Prostate gland (tissue), 2 donors: ENCODE data around the gene OR8B12. TPM values are rescaled to one million over a fixed set of nuclear protein-coding genes. Genes with fewer than 3 reads are reported as not detected.
"Not testable (repeated sequence)": the region's sequence is repeated elsewhere in the genome, so short reads cannot be mapped to it uniquely, and the experiment has no call there.

Experiments
- DNase-seq: peaks from one replicate; pipeline ENCODE4 v3.0.0-alpha.2; 2019; ENCODE audit warnings: low spot score
- H3K27ac ChIP-seq, 2 donors: fragments of 200-600 bp; sonication (generic); 2 replicates each; pipeline ENCODE4 v1.5.1; 2017 to 2019
- H3K27me3 ChIP-seq: fragments of 200-600 bp; sonication (generic); replicated peaks from 2 replicates; pipeline ENCODE4 v1.5.1; 2019; ENCODE audit not compliant: insufficient read depth
- H3K36me3 ChIP-seq, 2 donors: fragments of 200-600 bp; sonication (generic); 1 replicate in 1 of 2; 2 replicates in 1 of 2; pipeline versions ENCODE4 v1.5.1 to v1.8.1; 2017 to 2019
- H3K4me1 ChIP-seq: fragments of 200-600 bp; sonication (generic); replicated peaks from 2 replicates; pipeline ENCODE4 v1.5.1; 2019
- H3K4me3 ChIP-seq, 2 donors: fragments of 200-600 bp; sonication (generic); 2 replicates each; pipeline ENCODE4 v1.5.1; 2017 to 2019
- H3K9me3 ChIP-seq: fragments of 200-600 bp; sonication (generic); 2 replicates; pipeline ENCODE4 v1.5.1; 2017
- POLR2A ChIP-seq: fragments of 450-650 bp; IDR thresholded peaks from one replicate; pipeline ENCODE4 v1.6.1; 2016; ENCODE audit warnings: antibody characterized with exemption, mild to moderate bottlenecking
- POLR2AphosphoS5 ChIP-seq: sonication (generic); formaldehyde crosslinking; IDR thresholded peaks from one replicate; pipeline ENCODE4 v1.6.1; 2017; ENCODE audit warnings: antibody characterized with exemption
- WGBS: methylation state at CpG from one replicate; pipeline ENCODE4 v1.1.5; 2018; 5-methylcytosine and 5-hydroxymethylcytosine counted together
- intact Hi-C: fragments of 100-400 bp; cut with DNase I; formaldehyde crosslinking; loops from one replicate; pipeline ENCODE4 v1.14.2; 2022
- total RNA-seq, 2 donors: library from RNA; depleted of rRNA; stranded (reverse); fragments of >200 nt; gene quantifications; one replicate each; pipeline ENCODE4 v1.1.0, GENCODE V29; 2016
- TF ChIP-seq, protein P1 (sequence below), 4 experiments: fragments of 200-600 bp in 2 of 4; fragments of 450-650 bp in 2 of 4; sonication (generic) in 2 of 4; IDR thresholded peaks; 1 replicate in 3 of 4; 2 replicates in 1 of 4; pipeline ENCODE4 v1.5.1; 2016 to 2019; ENCODE audit warnings: antibody characterized with exemption in 4 of 4, mild to moderate bottlenecking in 2 of 4, moderate library complexity in 2 of 4

The OR8B12 gene
- total RNA-seq, 2 donors from 2014 or later, result not detected

DNA sequence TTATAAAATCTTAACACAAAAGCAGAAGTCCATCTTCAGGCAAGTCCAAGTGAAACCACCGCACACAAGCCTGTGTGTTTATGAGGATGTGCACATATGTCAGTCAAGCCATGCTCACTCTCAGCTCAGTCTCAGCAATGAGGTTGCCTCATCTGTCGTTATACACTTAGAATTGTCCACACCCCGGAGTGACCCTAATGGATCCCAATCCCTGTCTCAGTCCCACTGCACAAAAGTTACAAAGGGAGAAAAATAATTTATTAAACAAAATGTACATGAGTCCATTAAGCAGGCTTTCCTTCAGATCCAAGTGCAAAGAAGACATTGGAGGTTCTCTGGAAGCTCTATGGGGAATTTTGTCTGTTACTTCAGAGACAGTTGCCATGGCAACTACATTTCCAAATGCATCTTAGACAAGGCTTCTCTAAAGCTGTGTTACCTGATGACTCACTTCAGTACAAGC, 24.4 kb downstream of the OR8B12 start:
- TF ChIP-seq, protein P1, sequence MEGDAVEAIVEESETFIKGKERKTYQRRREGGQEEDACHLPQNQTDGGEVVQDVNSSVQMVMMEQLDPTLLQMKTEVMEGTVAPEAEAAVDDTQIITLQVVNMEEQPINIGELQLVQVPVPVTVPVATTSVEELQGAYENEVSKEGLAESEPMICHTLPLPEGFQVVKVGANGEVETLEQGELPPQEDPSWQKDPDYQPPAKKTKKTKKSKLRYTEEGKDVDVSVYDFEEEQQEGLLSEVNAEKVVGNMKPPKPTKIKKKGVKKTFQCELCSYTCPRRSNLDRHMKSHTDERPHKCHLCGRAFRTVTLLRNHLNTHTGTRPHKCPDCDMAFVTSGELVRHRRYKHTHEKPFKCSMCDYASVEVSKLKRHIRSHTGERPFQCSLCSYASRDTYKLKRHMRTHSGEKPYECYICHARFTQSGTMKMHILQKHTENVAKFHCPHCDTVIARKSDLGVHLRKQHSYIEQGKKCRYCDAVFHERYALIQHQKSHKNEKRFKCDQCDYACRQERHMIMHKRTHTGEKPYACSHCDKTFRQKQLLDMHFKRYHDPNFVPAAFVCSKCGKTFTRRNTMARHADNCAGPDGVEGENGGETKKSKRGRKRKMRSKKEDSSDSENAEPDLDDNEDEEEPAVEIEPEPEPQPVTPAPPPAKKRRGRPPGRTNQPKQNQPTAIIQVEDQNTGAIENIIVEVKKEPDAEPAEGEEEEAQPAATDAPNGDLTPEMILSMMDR (IDR thresholded peaks at IDR 0.05), result no peak
- TF ChIP-seq POLR2A, result no peak
- TF ChIP-seq POLR2AphosphoS5, result no peak
- Histone ChIP-seq H3K9me3 (no peaks in the 10 kb centered on the region), H3K27me3 (no peaks in the 10 kb centered on the region), H3K27ac (no peak overlapping the region), H3K4me3 (no peak overlapping the region), H3K36me3 (no peaks in the 10 kb centered on the region), H3K4me1 (no peaks in the 10 kb centered on the region)
- intact Hi-C loops, result no loop called here
- 87% methylated on average over 3 of the region's 3 CpGs for WGBS
- no peak for DNase-seq

DNA sequence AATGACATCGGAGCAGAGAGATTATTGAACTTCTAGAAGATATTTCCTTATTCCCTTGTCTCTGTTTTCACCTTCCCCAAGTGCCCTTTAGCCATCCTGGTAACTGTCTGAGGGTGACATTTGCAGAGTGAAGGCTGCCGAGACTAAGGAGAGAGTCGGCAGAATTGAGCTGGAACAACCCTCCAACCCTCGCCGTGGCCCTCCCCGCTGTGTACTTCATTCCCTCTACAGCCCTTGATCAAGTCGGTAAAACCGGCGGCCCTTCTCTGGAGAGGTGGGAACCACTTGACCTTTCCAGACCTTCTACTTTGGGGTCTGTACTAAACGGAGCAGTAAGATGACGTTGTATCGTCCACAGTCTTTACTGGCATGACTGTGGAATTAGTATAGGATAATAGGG, 26.1 kb downstream of the OR8B12 start:
- 84% methylated on average over 12 of the region's 12 CpGs for WGBS
- H3K27ac ChIP-seq, result no peak overlapping the region
- no peak for DNase-seq
- intact Hi-C loops, result no loop called here
- no peaks in the 10 kb centered on the region for H3K4me1 ChIP-seq
- TF ChIP-seq, protein P1 (IDR thresholded peaks at IDR 0.05), result no peak
- TF ChIP-seq POLR2A, result no peak
- H3K27me3 ChIP-seq, result no peaks in the 10 kb centered on the region
- H3K4me3 ChIP-seq, result no peak overlapping the region
- H3K9me3 ChIP-seq, result no peaks in the 10 kb centered on the region
- no peaks in the 10 kb centered on the region for H3K36me3 ChIP-seq

DNA sequence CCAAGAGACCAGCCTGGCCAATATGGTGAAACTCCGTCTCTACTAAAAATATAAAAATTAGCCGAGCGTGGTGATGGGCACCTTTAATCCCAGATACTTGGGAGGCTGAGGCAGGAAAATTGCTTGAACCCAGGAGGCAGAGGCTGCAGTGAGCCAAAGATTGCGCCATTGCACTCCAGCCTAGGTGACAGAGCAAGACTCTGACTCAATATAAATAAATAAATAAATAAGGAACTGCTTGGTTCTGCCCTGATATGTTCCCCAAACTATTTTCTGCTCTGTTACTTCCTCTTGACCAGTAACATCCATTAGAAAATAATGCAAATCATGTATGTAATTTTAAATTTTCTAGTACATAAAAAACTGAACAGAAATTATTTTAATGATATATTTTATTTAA, 28.8 kb downstream of the OR8B12 start:
- H3K4me3 ChIP-seq, H3K27me3 ChIP-seq, DNase-seq, H3K9me3 ChIP-seq, H3K27ac ChIP-seq, intact Hi-C loops, H3K36me3 ChIP-seq, H3K4me1 ChIP-seq: not testable (repeated sequence)
- WGBS, result 95% methylated on average over 4 of the region's 4 CpGs

DNA sequence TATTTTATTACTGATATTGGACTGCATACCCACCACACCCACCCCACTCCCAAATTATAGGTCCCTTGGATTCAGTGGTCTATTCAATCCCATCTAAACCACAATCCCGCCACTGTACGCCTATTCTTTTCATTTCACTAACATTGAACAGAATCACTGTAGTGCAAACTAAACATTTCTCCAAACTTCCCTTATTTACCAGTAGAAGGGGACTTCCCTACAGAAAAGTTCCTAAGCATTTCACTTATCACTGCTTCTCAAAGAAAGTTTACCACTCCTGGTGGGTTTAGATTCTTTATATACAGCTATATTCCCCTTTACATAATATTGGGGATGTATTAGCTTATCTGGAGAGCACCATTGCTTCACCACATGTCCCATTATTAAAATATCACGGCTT, 29.3 kb downstream of the OR8B12 start:
- no peak for DNase-seq
- TF ChIP-seq POLR2A (no peak), POLR2AphosphoS5 (no peak)
- TF ChIP-seq, protein P1 (IDR thresholded peaks at IDR 0.05), result no peak
- Histone ChIP-seq H3K27ac (no peak overlapping the region), H3K4me1 (no peaks in the 10 kb centered on the region), H3K27me3 (no peaks in the 10 kb centered on the region), H3K9me3 (no peaks in the 10 kb centered on the region), H3K36me3 (no peaks in the 10 kb centered on the region), H3K4me3 (no peak overlapping the region)
- intact Hi-C loops, result no loop called here
- WGBS, result 90% methylated on average over 3 of the region's 3 CpGs

DNA sequence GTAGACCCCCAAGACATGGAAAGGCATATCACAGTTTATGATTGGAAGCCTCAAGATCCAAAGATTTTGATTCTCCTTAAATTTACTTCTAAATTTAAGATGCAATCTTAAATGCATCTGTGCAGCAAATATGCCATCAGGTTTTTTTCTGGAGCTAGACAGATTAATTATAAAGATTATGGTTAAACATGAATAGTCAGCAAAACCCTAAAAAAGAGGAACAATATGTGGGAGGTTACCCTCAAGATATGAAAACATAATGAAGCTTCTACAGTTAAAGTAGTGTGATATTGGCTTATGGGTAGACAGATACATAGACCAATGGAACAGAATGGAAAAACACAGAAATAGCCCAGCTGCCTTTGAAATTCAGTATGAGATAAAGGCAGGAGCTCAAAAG, 31.7 kb downstream of the OR8B12 start:
- Histone ChIP-seq H3K36me3 (no peaks in the 10 kb centered on the region), H3K4me3 (no peak overlapping the region), H3K27ac (no peak overlapping the region), H3K4me1 (no peaks in the 10 kb centered on the region), H3K9me3 (no peaks in the 10 kb centered on the region), H3K27me3 (no peaks in the 10 kb centered on the region)
- intact Hi-C loops, result no loop called here
- no peak for DNase-seq
- no peak for TF ChIP-seq POLR2AphosphoS5
- TF ChIP-seq POLR2A, result no peak
- TF ChIP-seq, protein P1 (IDR thresholded peaks at IDR 0.05), result no peak
